C4-2B (cell line): ENCODE data around the gene TMOD1.
"Not testable (repeated sequence)": the region's sequence is repeated elsewhere in the genome, so short reads cannot be mapped to it uniquely, and the experiment has no call there.

Experiments
- H3K27ac ChIP-seq: fragments of 450-650 bp; 2 replicates; pipeline ENCODE4 v1.5.1; 2017
- CTCF ChIP-seq: fragments of 450-650 bp; conservative IDR thresholded peaks from 2 replicates; pipeline ENCODE4 v1.5.1; 2017; ENCODE audit warnings: mild to moderate bottlenecking
- ZFX ChIP-seq: fragments of 450-650 bp; IDR thresholded peaks from 2 replicates; pipeline ENCODE4 v1.6.1; 2017

The TMOD1 gene

GRCh38 chr9:97572892-97573365 lies 71.5 kb downstream of the TMOD1 start:
- no peak overlapping the region for H3K27ac ChIP-seq
- no peak for TF ChIP-seq ZFX
- no peak for TF ChIP-seq CTCF

- no peak overlapping the region for H3K27ac ChIP-seq
- TF ChIP-seq ZFX (no peak), CTCF (no peak)
Observed at GRCh38 chr9:97573482-97574073, 72.1 kb downstream of the TMOD1 start.

GRCh38 chr9:97574101-97574571 lies 72.7 kb downstream of the TMOD1 start:
- H3K27ac ChIP-seq: not testable (repeated sequence)

- not testable (repeated sequence) for H3K27ac ChIP-seq
Observed at GRCh38 chr9:97574921-97575672, 73.6 kb downstream of the TMOD1 start.

- no peak for TF ChIP-seq ZFX
- TF ChIP-seq CTCF: no peak
- H3K27ac ChIP-seq: no peak overlapping the region
Observed at GRCh38 chr9:97575673-97576200, 74.3 kb downstream of the TMOD1 start.

- no peak for TF ChIP-seq ZFX
- TF ChIP-seq CTCF: no peak
- no peak overlapping the region for H3K27ac ChIP-seq
Observed at GRCh38 chr9:97577051-97577450, 75.6 kb downstream of the TMOD1 start.

- TF ChIP-seq CTCF (no peak), ZFX (no peak)
Observed at GRCh38 chr9:97578846-97579245, 77.4 kb downstream of the TMOD1 start.

GRCh38 chr9:97579914-97580313 lies 78.4 kb downstream of the TMOD1 start:
- no peak overlapping the region for H3K27ac ChIP-seq
- TF ChIP-seq CTCF (no peak), ZFX (no peak)

More at GRCh38 chr9:97578846-97579245, 77.4 kb downstream of the TMOD1 start:
- H3K27ac ChIP-seq: no peak overlapping the region

- H3K27ac ChIP-seq: not testable (repeated sequence)
Observed at GRCh38 chr9:97581590-97581989, 80.1 kb downstream of the TMOD1 start.

- not testable (repeated sequence) for H3K27ac ChIP-seq
Observed at GRCh38 chr9:97584778-97585177, 83.3 kb downstream of the TMOD1 start.

- not testable (repeated sequence) for H3K27ac ChIP-seq
Observed at GRCh38 chr9:97586909-97587308, 85.4 kb downstream of the TMOD1 start.
